KMS-11 (cell line): ENCODE measurements around the gene PLVAP.
"Not testable (repeated sequence)": the region's sequence is repeated elsewhere in the genome, so short reads cannot be mapped to it uniquely, and the experiment has no call there.

Source experiments
- H2AFZ ChIP-seq: fragments of 200-600 bp; sonication (generic); 2 replicates; pipeline ENCODE4 v1.6.1; 2016; ENCODE audit warnings: antibody characterized with exemption, mixed run types, low read depth
- H3K27ac ChIP-seq: fragments of 200-600 bp; sonication (generic); 2 replicates; pipeline ENCODE4 v1.6.1; 2016; ENCODE audit warnings: mild to moderate bottlenecking, mixed run types
- H3K27me3 ChIP-seq: fragments of 200-600 bp; sonication (generic); 2 replicates; pipeline ENCODE4 v1.6.1; 2017; ENCODE audit warnings: mild to moderate bottlenecking, low read depth, mixed run types, moderate library complexity; ENCODE audit not compliant: insufficient read depth
- H3K36me3 ChIP-seq: fragments of 200-600 bp; sonication (generic); 2 replicates; pipeline ENCODE4 v1.6.1; 2017; ENCODE audit warnings: mild to moderate bottlenecking, mixed run types; ENCODE audit not compliant: insufficient read depth
- H3K4me1 ChIP-seq: fragments of 200-600 bp; sonication (generic); 2 replicates; pipeline ENCODE4 v1.6.1; 2016; ENCODE audit warnings: mild to moderate bottlenecking, low read depth, mixed run types; ENCODE audit not compliant: poor library complexity, severe bottlenecking
- H3K4me2 ChIP-seq: fragments of 200-600 bp; sonication (generic); 2 replicates; pipeline ENCODE4 v1.7.0; 2016; ENCODE audit warnings: mild to moderate bottlenecking, mixed run types
- H3K4me3 ChIP-seq: fragments of 200-600 bp; sonication (generic); IDR thresholded peaks from 2 replicates; pipeline ENCODE4 v1.6.1; 2017; ENCODE audit warnings: low read depth, low read length, mixed read lengths; ENCODE audit not compliant: insufficient read depth
- H3K79me2 ChIP-seq: fragments of 200-600 bp; sonication (generic); 2 replicates; pipeline ENCODE4 v1.6.1; 2016; ENCODE audit warnings: low read depth, mixed run types; ENCODE audit not compliant: insufficient read depth
- H3K9ac ChIP-seq: fragments of 200-600 bp; sonication (generic); 2 replicates; pipeline ENCODE4 v1.6.1; 2016; ENCODE audit warnings: mild to moderate bottlenecking, mixed run types
- H4K20me1 ChIP-seq: fragments of 200-600 bp; sonication (generic); 2 replicates; pipeline ENCODE4 v1.6.1; 2016; ENCODE audit warnings: mild to moderate bottlenecking, mixed run types; ENCODE audit not compliant: insufficient read depth
- CTCF ChIP-seq: fragments of 200-600 bp; sonication (generic); conservative IDR thresholded peaks from 2 replicates; pipeline ENCODE4 v1.6.1; 2017; ENCODE audit warnings: low read depth, mild to moderate bottlenecking, antibody characterized with exemption, low read length, moderate library complexity, mixed read lengths

Gene PLVAP

GRCh38 chr19:17365361-17365760 is 11.8 kb downstream of the PLVAP start:
- Histone ChIP-seq H3K27me3 (0 out of 2 replicates have a peak, but pooled peaks cover 3% of the 10 kb centered on the region), H3K9ac (no peak overlapping the region), H3K4me2 (no peak overlapping the region), H3K4me3 (no peak overlapping the region), H3K36me3 (no peaks in the 10 kb centered on the region), H3K4me1 (no peaks in the 10 kb centered on the region), H2AFZ (no peak overlapping the region), H3K27ac (no peak overlapping the region), H4K20me1 (no peaks in the 10 kb centered on the region), H3K79me2 (no peaks in the 10 kb centered on the region)
- TF ChIP-seq CTCF = no peak

- not testable (repeated sequence) for H2AFZ ChIP-seq, H3K4me3 ChIP-seq, H3K9ac ChIP-seq, H3K79me2 ChIP-seq, H3K4me2 ChIP-seq, H3K27me3 ChIP-seq, H4K20me1 ChIP-seq, H3K27ac ChIP-seq, H3K36me3 ChIP-seq, H3K4me1 ChIP-seq
Measured at GRCh38 chr19:17363852-17364605, 13.1 kb downstream of the PLVAP start.

GRCh38 chr19:17359905-17360800 is 17.0 kb downstream of the PLVAP start:
- no peaks in the 10 kb centered on the region for H3K36me3 ChIP-seq
- no peak overlapping the region for H3K9ac ChIP-seq
- no peaks in the 10 kb centered on the region for H4K20me1 ChIP-seq
- no peak overlapping the region for H3K4me2 ChIP-seq
- no peak for TF ChIP-seq CTCF
- H2AFZ ChIP-seq = no peak overlapping the region
- peaks cover 7% of the 10 kb centered on the region; the same call in 1 of the 2 replicates for H3K27me3 ChIP-seq
- no peak overlapping the region for H3K4me3 ChIP-seq
- H3K4me1 ChIP-seq = no peaks in the 10 kb centered on the region
- no peaks in the 10 kb centered on the region for H3K79me2 ChIP-seq
- no peak overlapping the region for H3K27ac ChIP-seq

GRCh38 chr19:17358395-17358794 is 18.7 kb downstream of the PLVAP start:
- Histone ChIP-seq H3K4me1 (no peaks in the 10 kb centered on the region), H3K9ac (no peak overlapping the region), H4K20me1 (no peaks in the 10 kb centered on the region), H3K27me3 (peaks cover 11% of the 10 kb centered on the region; the same call in 1 of the 2 replicates), H3K4me3 (no peak overlapping the region), H2AFZ (no peak overlapping the region), H3K27ac (no peak overlapping the region), H3K4me2 (no peak overlapping the region), H3K79me2 (no peaks in the 10 kb centered on the region), H3K36me3 (no peaks in the 10 kb centered on the region)
- TF ChIP-seq CTCF = no peak

- Histone ChIP-seq H3K27ac (no peak overlapping the region), H4K20me1 (no peaks in the 10 kb centered on the region), H3K9ac (no peak overlapping the region), H3K27me3 (peaks cover 12% of the 10 kb centered on the region; the same call in 1 of the 2 replicates), H3K4me1 (no peaks in the 10 kb centered on the region), H3K36me3 (no peaks in the 10 kb centered on the region), H3K4me3 (no peak overlapping the region), H3K4me2 (no peak overlapping the region), H2AFZ (no peak overlapping the region), H3K79me2 (no peaks in the 10 kb centered on the region)
- no peak for TF ChIP-seq CTCF
Measured at GRCh38 chr19:17357724-17358123, 19.4 kb downstream of the PLVAP start.
